Keratinocyte (primary cell): ENCODE data around the gene ZPLD1. TPM values are rescaled to one million over a fixed set of nuclear protein-coding genes. Genes with fewer than 3 reads are reported as not detected.
A peak's percentile ranks its signal among the peaks of the same experiment; 100 is the strongest.

ENCODE experiments used
- DNase-seq: peaks from one replicate; pipeline ENCODE4 v3.0.0-alpha.2; 2011; ENCODE audit warnings: low read depth, missing footprints, low spot score
- FAIRE-seq: peaks from 2 replicates; lab custom pipeline; 2011; peaks lifted over from hg19 to GRCh38; lab: Jason Lieb, UNC
- H2AFZ ChIP-seq: 2 replicates; pipeline ENCODE4 v1.6.0; 2012; ENCODE audit warnings: low read length, control low read depth, inconsistent platforms; ENCODE audit not compliant: control insufficient read depth
- H3K27ac ChIP-seq: 2 replicates; pipeline ENCODE4 v1.5.1; 2011; ENCODE audit warnings: low read length; ENCODE audit not compliant: control insufficient read depth, insufficient read depth
- H3K27me3 ChIP-seq: 3 replicates; pipeline ENCODE4 v1.6.0; 2011; ENCODE audit warnings: low read length; ENCODE audit not compliant: control insufficient read depth, insufficient read depth; ENCODE audit errors: extremely low read depth
- H3K36me3 ChIP-seq, 2 experiments: 2 replicates in 1 of 2; 3 replicates in 1 of 2; pipeline ENCODE4 v1.5.1; 2011; ENCODE audit warnings: low read length in 2 of 2, mild to moderate bottlenecking in 1 of 2; ENCODE audit not compliant: control insufficient read depth in 2 of 2, insufficient read depth in 2 of 2; ENCODE audit errors: extremely low read depth in 1 of 2
- H3K4me1 ChIP-seq: 3 replicates; pipeline ENCODE4 v1.5.1; 2011; ENCODE audit warnings: low read length; ENCODE audit not compliant: control insufficient read depth, insufficient read depth; ENCODE audit errors: extremely low read depth
- H3K4me2 ChIP-seq: 3 replicates; pipeline ENCODE4 v1.6.0; 2011; ENCODE audit warnings: low read depth, low read length; ENCODE audit not compliant: control insufficient read depth, insufficient read depth; ENCODE audit errors: extremely low read depth
- H3K4me3 ChIP-seq, 3 experiments: fragments of 200-600 bp in 1 of 3; sonication (generic) in 1 of 3; 2 replicates in 2 of 3; 3 replicates in 1 of 3; pipeline ENCODE4 v1.5.1; 2011 to 2016; ENCODE audit warnings: low read length in 3 of 3, mild to moderate bottlenecking in 3 of 3, control low read depth in 2 of 3, inconsistent platforms in 1 of 3, low read depth in 1 of 3, mixed read lengths in 1 of 3, mixed run types in 1 of 3, moderate library complexity in 1 of 3; ENCODE audit not compliant: control insufficient read depth in 2 of 3, insufficient read depth in 2 of 3; ENCODE audit errors: extremely low read depth in 1 of 3
- H3K79me2 ChIP-seq: 2 replicates; pipeline ENCODE4 v1.6.0; 2012; ENCODE audit warnings: low read length; ENCODE audit not compliant: control insufficient read depth, insufficient read depth
- H3K9ac ChIP-seq: 3 replicates; pipeline ENCODE4 v1.6.0; 2011; ENCODE audit warnings: low read length; ENCODE audit not compliant: control insufficient read depth, insufficient read depth; ENCODE audit errors: extremely low read depth
- H3K9me1 ChIP-seq: 3 replicates; pipeline ENCODE4 v1.6.0; 2011; ENCODE audit warnings: low read length; ENCODE audit not compliant: control insufficient read depth, insufficient read depth; ENCODE audit errors: extremely low read depth
- H3K9me3 ChIP-seq: 2 replicates; pipeline ENCODE4 v1.5.1; 2012; ENCODE audit warnings: low read depth, low read length; ENCODE audit not compliant: control insufficient read depth
- H4K20me1 ChIP-seq: 3 replicates; pipeline ENCODE4 v1.6.0; 2011; ENCODE audit warnings: low read length; ENCODE audit not compliant: control insufficient read depth, insufficient read depth; ENCODE audit errors: extremely low read depth
- CTCF ChIP-seq, 3 experiments: IDR thresholded peaks in 1 of 3; conservative IDR thresholded peaks in 1 of 3; optimal IDR thresholded peaks in 1 of 3; 2 replicates in 2 of 3; 3 replicates in 1 of 3; pipeline versions ENCODE3 to v1.5.1; 2011; ENCODE audit warnings: low read length in 3 of 3, mild to moderate bottlenecking in 3 of 3, moderate library complexity in 2 of 3, control low read depth in 1 of 3, inconsistent platforms in 1 of 3; ENCODE audit not compliant: insufficient read depth in 2 of 3; ENCODE audit errors: extremely low read depth in 1 of 3
- EZH2 ChIP-seq: IDR thresholded peaks from one replicate; pipeline ENCODE4 v1.6.1; 2012; ENCODE audit warnings: inconsistent platforms, mild to moderate bottlenecking, low read length, moderate library complexity
- dilution Hi-C: fragments of 300-500 bp; cut with MboI; formaldehyde crosslinking; loops from one replicate; pipeline ENCODE4 v1.7.0; 2020; ENCODE audit warnings: low sequenced_read_pairs; ENCODE audit not compliant: extremely low pct_ligation_motif_present
- polyA plus RNA-seq, 5 experiments: library from polyadenylated mRNA; depleted of rRNA in 3 of 5; stranded (reverse) in 3 of 5; stranded (forward) in 1 of 5; unstranded in 1 of 5; fragments of >200 nt; gene quantifications; 1 replicate in 1 of 5; 2 replicates in 3 of 5; 3 replicates in 1 of 5; pipeline versions ENCODE4 v1.2.1 to v1.2.3, GENCODE V29; 2011 to 2012; ENCODE audit warnings: missing spikeins in 2 of 5, low read depth in 1 of 5, low replicate concordance in 1 of 5

ZPLD1 gene
- polyA plus RNA-seq, 1 donor (not counting 4 experiments of a cell fraction or from before 2014, with no cell fraction given), result 2.1 TPM

DNA sequence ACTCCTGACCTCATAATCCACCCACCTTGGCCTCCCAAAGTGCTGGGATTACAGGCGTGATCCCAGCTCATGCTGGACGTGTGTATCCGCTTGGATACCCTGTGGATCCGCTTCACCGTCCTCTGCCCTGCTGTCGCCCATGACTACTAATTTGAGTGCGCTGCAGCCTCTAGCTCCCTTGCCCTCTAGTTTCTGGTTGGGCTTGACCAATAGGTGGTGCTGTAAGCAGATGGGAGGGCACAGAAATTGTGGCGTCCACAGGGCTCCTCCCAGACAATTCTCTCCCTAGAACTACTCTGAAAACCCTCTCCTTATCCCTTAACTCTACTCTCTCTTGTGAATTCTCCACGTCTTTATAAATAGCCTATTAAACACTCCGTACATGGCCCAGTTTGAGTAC is 36.2 kb downstream of the ZPLD1 start:
- FAIRE-seq, result no peak
- no peak overlapping the region for H3K27ac ChIP-seq
- H3K4me1 ChIP-seq, result no peaks in the 10 kb centered on the region
- no peak overlapping the region for H3K4me2 ChIP-seq
- TF ChIP-seq EZH2 (no peak), CTCF (optimal IDR thresholded peaks at IDR 0.05 in 1 of 3, IDR thresholded peaks at IDR 0.05 in 1 of 3, conservative IDR thresholded peaks at IDR 0.05 in 1 of 3; ENCODE audit: extremely low read depth in 1 of 3, insufficient read depth in 2 of 3, low read length in 3 of 3) (peak in 1 of 3 experiments; percentile 45)
- no peak for DNase-seq
- H3K79me2 ChIP-seq, result no peaks in the 10 kb centered on the region
- H3K9me1 ChIP-seq, result no peaks in the 10 kb centered on the region
- no peaks in the 10 kb centered on the region for H4K20me1 ChIP-seq
- H2AFZ ChIP-seq, result no peak overlapping the region
- H3K36me3 ChIP-seq, result no peaks in the 10 kb centered on the region
- H3K9ac ChIP-seq, result no peak overlapping the region
- H3K27me3 ChIP-seq, result no peaks in the 10 kb centered on the region
- no peaks in the 10 kb centered on the region for H3K9me3 ChIP-seq
- H3K4me3 ChIP-seq, result no peak overlapping the region
- dilution Hi-C loops, result no loop called here

GRCh38 chr3:102471491-102471890 is 36.7 kb downstream of the ZPLD1 start:
- no peak overlapping the region for H2AFZ ChIP-seq
- FAIRE-seq, result no peak
- no peak for DNase-seq
- H3K9ac ChIP-seq, result no peak overlapping the region
- H3K27me3 ChIP-seq, result no peaks in the 10 kb centered on the region
- H3K27ac ChIP-seq, result no peak overlapping the region
- no peaks in the 10 kb centered on the region for H3K9me1 ChIP-seq
- dilution Hi-C loops, result no loop called here
- TF ChIP-seq EZH2, result no peak
- no peak for TF ChIP-seq CTCF (optimal IDR thresholded peaks at IDR 0.05 in 1 of 3, IDR thresholded peaks at IDR 0.05 in 1 of 3, conservative IDR thresholded peaks at IDR 0.05 in 1 of 3; ENCODE audit: extremely low read depth in 1 of 3, insufficient read depth in 2 of 3, low read length in 3 of 3)
- H3K4me1 ChIP-seq, result no peaks in the 10 kb centered on the region
- no peak overlapping the region for H3K4me2 ChIP-seq
- H3K79me2 ChIP-seq, result no peaks in the 10 kb centered on the region
- H4K20me1 ChIP-seq, result no peaks in the 10 kb centered on the region
- no peak overlapping the region for H3K4me3 ChIP-seq
- no peaks in the 10 kb centered on the region for H3K9me3 ChIP-seq
- H3K36me3 ChIP-seq, result no peaks in the 10 kb centered on the region
